ENCODE results near the gene DGAT2L6.
"Not testable (repeated sequence)": the region's sequence is repeated elsewhere in the genome, so short reads cannot be mapped to it uniquely, and the experiment has no call there.

The DGAT2L6 gene

GRCh38 chrX:70201732-70202131 is 24.4 kb downstream of the DGAT2L6 start:
- no peak for DNase-seq

- no peak for DNase-seq
These were observed 31.2 kb downstream of the DGAT2L6 start for GRCh38 chrX:70208479-70208878.

GRCh38 chrX:70209570-70209969 is 32.3 kb downstream of the DGAT2L6 start:
- DNase-seq: not testable (repeated sequence)

GRCh38 chrX:70219938-70220764 is 42.9 kb downstream of the DGAT2L6 start:
- DNase-seq: no peak

- no peak for DNase-seq
These were observed 48.8 kb downstream of the DGAT2L6 start for GRCh38 chrX:70226048-70226447.

- DNase-seq: no peak
These were observed 49.4 kb downstream of the DGAT2L6 start for GRCh38 chrX:70226687-70227086.

GRCh38 chrX:70231666-70232065 is 54.4 kb downstream of the DGAT2L6 start:
- no peak for DNase-seq

- DNase-seq: no peak
These were observed 57.1 kb downstream of the DGAT2L6 start, which contains the start of gene AWAT1 for GRCh38 chrX:70234355-70234754. Gene AWAT1 (plus strand): TSS chrX:70234655. CDS start chrX:70234696, 41 bp downstream.

GRCh38 chrX:70240751-70241150 is 63.5 kb downstream of the DGAT2L6 start:
- no peak for DNase-seq

GRCh38 chrX:70241501-70241900 is 64.2 kb downstream of the DGAT2L6 start:
- DNase-seq: no peak

GRCh38 chrX:70243601-70244000 is 66.3 kb downstream of the DGAT2L6 start:
- DNase-seq: not testable (repeated sequence)

GRCh38 chrX:70244881-70245280 is 67.6 kb downstream of the DGAT2L6 start:
- DNase-seq: no peak

GRCh38 chrX:70247252-70247651 is 70.0 kb downstream of the DGAT2L6 start:
- DNase-seq: no peak

GRCh38 chrX:70252491-70252890 is 75.2 kb downstream of the DGAT2L6 start:
- DNase-seq: no peak

GRCh38 chrX:70253377-70254062 is 76.2 kb downstream of the DGAT2L6 start:
- DNase-seq: no peak

- no peak for DNase-seq
These were observed 76.7 kb downstream of the DGAT2L6 start for GRCh38 chrX:70254063-70254400.

GRCh38 chrX:70254909-70255308 is 77.6 kb downstream of the DGAT2L6 start:
- DNase-seq: no peak
